Suprapubic skin (tissue), 4 donors: ENCODE data around the gene EPHA4. TPM values are rescaled to one million over a fixed set of nuclear protein-coding genes. Genes with fewer than 3 reads are reported as not detected.

Source experiments
- DNase-seq, 2 donors: peaks; one replicate each; pipeline ENCODE4 v3.0.0-alpha.2; 2019; ENCODE audit warnings: low spot score in 2 of 2
- H3K27ac ChIP-seq: fragments of 200-600 bp; sonication (generic); one replicate; pipeline ENCODE4 v1.5.1; 2019
- H3K27me3 ChIP-seq: fragments of 200-600 bp; sonication (generic); one replicate; pipeline ENCODE4 v1.5.1; 2019
- H3K36me3 ChIP-seq: fragments of 200-600 bp; sonication (generic); one replicate; pipeline ENCODE4 v1.5.1; 2019
- H3K4me1 ChIP-seq: fragments of 200-600 bp; sonication (generic); one replicate; pipeline ENCODE4 v1.5.1; 2019
- H3K4me3 ChIP-seq: fragments of 200-600 bp; sonication (generic); one replicate; pipeline ENCODE4 v1.5.1; 2019; ENCODE audit warnings: mild to moderate bottlenecking
- H3K9me3 ChIP-seq: fragments of 200-600 bp; sonication (generic); one replicate; pipeline ENCODE4 v1.5.1; 2019
- EP300 ChIP-seq: sonication (generic); formaldehyde crosslinking; IDR thresholded peaks from one replicate; pipeline ENCODE4 v1.6.1; 2017; ENCODE audit warnings: antibody characterized with exemption
- POLR2A ChIP-seq, 2 donors: fragments of 450-650 bp; IDR thresholded peaks; one replicate each; pipeline ENCODE4 v1.6.1; 2017; ENCODE audit warnings: antibody characterized with exemption in 2 of 2, mild to moderate bottlenecking in 2 of 2, moderate library complexity in 2 of 2
- POLR2AphosphoS5 ChIP-seq, 3 donors: sonication (generic); formaldehyde crosslinking; IDR thresholded peaks; one replicate each; pipeline ENCODE4 v1.6.1; 2017; ENCODE audit warnings: antibody characterized with exemption in 3 of 3
- WGBS: methylation state at CpG from one replicate; pipeline ENCODE4 v1.1.5; 2018; 5-methylcytosine and 5-hydroxymethylcytosine counted together
- total RNA-seq, 4 donors: library from RNA; depleted of rRNA; stranded (reverse); fragments of >200 nt; gene quantifications; one replicate each; pipeline ENCODE4 v1.1.0, GENCODE V29; 2016
- TF ChIP-seq, protein P1 (sequence below), 2 donors: fragments of 200-600 bp in 1 of 2; fragments of 450-650 bp in 1 of 2; sonication (generic) in 1 of 2; IDR thresholded peaks; one replicate each; pipeline ENCODE4 v1.5.1; 2016 to 2019; ENCODE audit warnings: antibody characterized with exemption in 2 of 2, mild to moderate bottlenecking in 1 of 2, moderate library complexity in 1 of 2

The EPHA4 gene
- total RNA-seq, 4 donors from 2014 or later = 49.9 to 70.6 (median 67.8) TPM

DNA sequence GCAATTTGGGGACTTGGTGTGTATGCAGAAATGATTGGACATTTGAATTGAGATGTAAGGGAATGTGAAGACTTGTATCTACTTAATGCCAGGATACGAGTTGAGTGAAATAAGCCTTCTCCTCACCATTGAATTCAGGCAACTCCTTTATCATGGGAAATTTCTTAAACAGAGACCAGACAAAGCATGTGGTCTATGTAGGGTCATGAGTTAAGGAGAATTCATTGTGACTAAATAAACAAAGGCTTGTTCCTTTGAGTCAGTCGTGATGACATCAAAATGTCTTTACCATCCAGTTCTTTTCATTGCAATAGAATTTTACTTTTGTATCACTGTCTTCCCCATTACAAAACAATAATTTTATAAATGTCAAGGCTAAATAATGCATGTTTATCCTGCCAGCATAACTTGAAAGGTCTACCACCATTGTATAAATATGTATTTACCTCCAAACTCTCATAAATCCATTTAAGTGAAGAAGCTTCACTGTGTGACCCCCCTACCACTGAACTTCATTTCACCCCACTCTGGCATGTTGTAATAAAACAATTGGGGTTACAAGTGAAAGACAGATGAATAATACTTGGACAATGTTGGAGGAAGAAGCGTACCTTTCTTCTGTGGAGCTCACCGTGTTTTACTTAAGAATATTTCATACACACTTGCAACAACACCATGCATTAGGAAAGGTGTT lies 149.4 kb downstream of the EPHA4 start:
- Histone ChIP-seq H3K4me3 (no peak overlapping the region), H3K36me3 (peaks cover 22% of the 10 kb centered on the region), H3K27me3 (no peaks in the 10 kb centered on the region), H3K9me3 (no peaks in the 10 kb centered on the region), H3K4me1 (peaks cover 4% of the 10 kb centered on the region), H3K27ac (no peak overlapping the region)
- TF ChIP-seq, protein P1, sequence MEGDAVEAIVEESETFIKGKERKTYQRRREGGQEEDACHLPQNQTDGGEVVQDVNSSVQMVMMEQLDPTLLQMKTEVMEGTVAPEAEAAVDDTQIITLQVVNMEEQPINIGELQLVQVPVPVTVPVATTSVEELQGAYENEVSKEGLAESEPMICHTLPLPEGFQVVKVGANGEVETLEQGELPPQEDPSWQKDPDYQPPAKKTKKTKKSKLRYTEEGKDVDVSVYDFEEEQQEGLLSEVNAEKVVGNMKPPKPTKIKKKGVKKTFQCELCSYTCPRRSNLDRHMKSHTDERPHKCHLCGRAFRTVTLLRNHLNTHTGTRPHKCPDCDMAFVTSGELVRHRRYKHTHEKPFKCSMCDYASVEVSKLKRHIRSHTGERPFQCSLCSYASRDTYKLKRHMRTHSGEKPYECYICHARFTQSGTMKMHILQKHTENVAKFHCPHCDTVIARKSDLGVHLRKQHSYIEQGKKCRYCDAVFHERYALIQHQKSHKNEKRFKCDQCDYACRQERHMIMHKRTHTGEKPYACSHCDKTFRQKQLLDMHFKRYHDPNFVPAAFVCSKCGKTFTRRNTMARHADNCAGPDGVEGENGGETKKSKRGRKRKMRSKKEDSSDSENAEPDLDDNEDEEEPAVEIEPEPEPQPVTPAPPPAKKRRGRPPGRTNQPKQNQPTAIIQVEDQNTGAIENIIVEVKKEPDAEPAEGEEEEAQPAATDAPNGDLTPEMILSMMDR (IDR thresholded peaks at IDR 0.05) = no peak
- TF ChIP-seq POLR2AphosphoS5 (IDR thresholded peaks at IDR 0.05) (no peak), POLR2A (IDR thresholded peaks at IDR 0.05) (no peak), EP300 (no peak)
- 78% methylated on average over 4 of the region's 4 CpGs for WGBS
- no peak for DNase-seq

DNA sequence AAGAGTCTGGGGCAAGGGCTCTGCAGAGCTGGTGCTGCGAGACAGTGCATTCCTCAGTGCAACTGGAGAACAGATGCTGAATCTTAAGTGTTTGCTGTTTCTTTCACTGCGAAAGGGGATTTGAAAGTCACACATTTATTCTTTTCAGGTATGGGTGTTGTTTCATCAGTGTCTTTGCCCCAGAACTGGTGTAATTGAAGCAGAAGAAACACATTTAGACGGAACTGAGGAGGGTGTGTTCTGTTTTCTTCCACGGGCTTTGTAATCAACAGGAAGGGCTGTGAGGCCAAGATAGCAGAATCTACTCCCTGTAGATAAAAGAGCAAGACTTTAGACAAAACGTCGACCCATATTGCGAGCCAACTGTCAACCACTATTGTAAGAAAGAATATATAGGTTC lies 151.9 kb downstream of the EPHA4 start:
- H3K9me3 ChIP-seq = peaks cover 3% of the 10 kb centered on the region
- TF ChIP-seq POLR2AphosphoS5 (IDR thresholded peaks at IDR 0.05) (no peak), EP300 (no peak)
- TF ChIP-seq, protein P1 (IDR thresholded peaks at IDR 0.05) = no peak
- H3K27ac ChIP-seq = no peak overlapping the region
- peaks cover 4% of the 10 kb centered on the region for H3K4me1 ChIP-seq
- H3K36me3 ChIP-seq = peaks cover 13% of the 10 kb centered on the region
- no peak overlapping the region for H3K4me3 ChIP-seq
- WGBS = 65% methylated on average over 7 of the region's 7 CpGs
- no peaks in the 10 kb centered on the region for H3K27me3 ChIP-seq
- no peak for DNase-seq

DNA sequence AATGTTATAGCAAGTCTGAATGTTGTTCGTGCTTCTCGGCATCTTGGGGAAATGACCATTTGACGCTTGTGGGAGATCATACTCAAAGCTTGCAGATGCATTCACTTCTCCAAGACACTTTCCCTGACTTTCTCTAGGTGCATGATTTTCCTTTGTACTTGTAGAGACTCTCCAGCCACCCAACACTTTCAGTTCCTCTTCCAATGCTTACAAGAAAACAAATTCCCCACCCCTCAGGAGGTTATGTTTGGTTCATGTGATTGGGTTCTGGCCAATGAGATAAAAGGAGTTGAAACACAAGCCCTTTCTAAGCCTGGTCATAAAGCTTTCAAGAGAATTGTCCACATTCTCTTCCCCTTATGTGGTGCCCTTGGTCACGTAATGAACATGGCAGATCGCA lies 156.3 kb downstream of the EPHA4 start:
- WGBS = 94% methylated on average over 5 of the region's 5 CpGs

DNA sequence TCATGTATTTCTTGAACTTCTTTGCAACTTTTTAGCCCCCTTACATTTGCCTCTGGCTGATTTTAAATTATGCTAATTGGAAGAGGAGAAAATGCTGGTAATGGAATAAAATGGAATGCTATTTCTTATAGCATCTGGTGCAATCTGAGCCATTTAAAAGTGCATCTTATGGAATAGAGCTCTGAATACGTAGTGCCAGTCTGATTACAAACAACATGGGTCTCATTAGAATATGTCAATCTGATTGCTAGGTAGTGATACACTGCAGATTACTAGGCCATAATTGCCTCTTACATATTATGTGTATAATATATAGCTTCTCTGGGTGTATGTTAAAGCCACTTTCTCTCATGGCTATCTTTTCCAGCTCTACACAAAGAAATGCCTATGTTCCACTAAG lies 159.1 kb downstream of the EPHA4 start:
- no peak overlapping the region for H3K4me3 ChIP-seq
- H3K36me3 ChIP-seq = no peaks in the 10 kb centered on the region
- no peaks in the 10 kb centered on the region for H3K27me3 ChIP-seq
- H3K27ac ChIP-seq = no peak overlapping the region
- no peak for DNase-seq
- H3K4me1 ChIP-seq = no peaks in the 10 kb centered on the region
- TF ChIP-seq EP300 (no peak), POLR2AphosphoS5 (IDR thresholded peaks at IDR 0.05) (no peak), POLR2A (IDR thresholded peaks at IDR 0.05) (no peak)
- TF ChIP-seq, protein P1 (IDR thresholded peaks at IDR 0.05) = no peak
- peaks cover 3% of the 10 kb centered on the region for H3K9me3 ChIP-seq
- 86% methylated on average over 1 of the region's 1 CpG for WGBS

More for the DNA sequence above, 156.3 kb downstream of the EPHA4 start:
- TF ChIP-seq, protein P1 (IDR thresholded peaks at IDR 0.05) = no peak
- TF ChIP-seq EP300 = no peak
- no peak for TF ChIP-seq POLR2A (IDR thresholded peaks at IDR 0.05)
- no peak for TF ChIP-seq POLR2AphosphoS5 (IDR thresholded peaks at IDR 0.05)
- peaks cover 3% of the 10 kb centered on the region for H3K9me3 ChIP-seq
- no peak overlapping the region for H3K4me3 ChIP-seq
- H3K27me3 ChIP-seq = no peaks in the 10 kb centered on the region
- DNase-seq = no peak
- H3K27ac ChIP-seq = no peak overlapping the region
- H3K4me1 ChIP-seq = no peaks in the 10 kb centered on the region
- peaks cover 7% of the 10 kb centered on the region for H3K36me3 ChIP-seq

DNA sequence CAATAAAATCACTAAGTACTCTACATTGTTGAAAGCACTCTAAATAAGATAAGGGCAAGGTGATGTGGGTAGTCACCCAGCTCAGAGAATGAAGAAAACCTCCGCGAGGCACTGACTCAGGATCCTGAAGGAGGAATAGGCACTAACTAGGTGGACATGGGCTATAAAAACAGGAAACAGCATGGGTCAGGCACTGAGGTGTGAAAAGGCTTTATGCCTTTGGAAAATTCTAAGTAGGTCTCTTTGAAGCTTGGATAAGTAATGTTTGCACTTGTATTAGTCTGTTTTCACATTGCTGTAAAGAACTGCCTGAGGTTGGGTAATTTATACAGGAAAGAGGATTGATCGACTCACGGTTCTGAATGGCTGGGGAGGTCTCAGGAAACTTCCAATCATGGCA lies 161.6 kb downstream of the EPHA4 start:
- WGBS = 86% methylated on average over 4 of the region's 4 CpGs
- TF ChIP-seq POLR2A (IDR thresholded peaks at IDR 0.05) = no peak
- TF ChIP-seq, protein P1 (IDR thresholded peaks at IDR 0.05) = no peak
- TF ChIP-seq POLR2AphosphoS5 (IDR thresholded peaks at IDR 0.05) = no peak
- no peak for TF ChIP-seq EP300
- Histone ChIP-seq H3K4me1 (no peaks in the 10 kb centered on the region), H3K9me3 (no peaks in the 10 kb centered on the region), H3K4me3 (no peak overlapping the region), H3K36me3 (no peaks in the 10 kb centered on the region), H3K27me3 (no peaks in the 10 kb centered on the region), H3K27ac (no peak overlapping the region)
- no peak for DNase-seq
